Activated CD4-positive, alpha-beta T cell treated with anti-CD3 and anti-CD28 coated beads for 1 hour (primary cell): ENCODE data around the gene ITCH.
"Not testable (repeated sequence)": the region's sequence is repeated elsewhere in the genome, so short reads cannot be mapped to it uniquely, and the experiment has no call there.

Experiments used
- DNase-seq: peaks from one replicate; pipeline ENCODE4 v3.0.0-alpha.2; 2020

The ITCH gene

DNA sequence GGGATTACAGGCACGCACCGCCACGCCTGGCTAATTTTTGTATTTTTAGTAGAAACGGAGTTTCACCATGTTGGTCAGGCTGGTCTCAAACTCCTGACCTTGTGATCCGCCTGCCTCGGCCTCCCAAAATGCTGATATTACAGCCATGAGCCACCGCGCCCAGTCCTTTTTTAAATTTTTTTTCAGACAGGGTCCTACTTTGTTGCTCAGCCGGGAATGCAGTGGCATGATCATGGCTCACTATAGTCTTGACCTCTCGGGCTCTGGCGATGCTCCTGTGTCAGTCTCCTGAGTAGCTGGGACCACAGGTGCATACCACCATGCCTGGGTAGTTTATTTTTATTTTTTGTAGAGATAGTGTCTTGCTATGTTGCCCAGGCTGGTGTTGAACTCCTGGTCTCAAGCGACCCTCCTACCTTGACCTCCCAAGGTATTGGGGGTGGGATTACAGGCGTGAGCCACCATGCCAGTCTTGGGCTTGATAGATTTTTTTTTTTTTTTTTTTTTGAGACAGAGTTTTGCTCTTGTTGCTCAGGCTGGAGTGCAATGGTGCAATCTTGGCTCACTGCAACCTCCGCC lies 19.9 kb downstream of the ITCH start:
- DNase-seq = not testable (repeated sequence)

- DNase-seq = no peak
Observed at GRCh38 chr20:34385464-34385863, 22.4 kb downstream of the ITCH start.

- DNase-seq = no peak
Observed at GRCh38 chr20:34388000-34388399, 24.9 kb downstream of the ITCH start.

DNA sequence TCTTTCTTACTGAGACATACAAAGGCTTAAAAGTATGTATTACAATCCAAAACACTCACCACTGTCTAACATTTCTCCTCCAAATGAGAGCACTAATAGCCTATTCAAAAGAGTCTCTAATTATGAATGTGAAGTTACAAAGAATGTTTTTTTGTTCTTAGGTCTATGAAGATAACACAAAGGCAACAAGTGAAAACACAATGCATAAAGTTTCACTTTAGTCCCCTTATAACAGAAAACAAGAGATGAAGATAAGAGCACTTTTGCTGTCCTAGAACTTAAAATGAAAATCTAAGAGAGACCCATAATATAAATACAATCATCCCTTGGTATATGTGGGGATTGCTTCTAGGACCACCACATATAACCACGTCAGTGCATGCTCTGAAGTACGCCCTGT lies 25.6 kb downstream of the ITCH start:
- DNase-seq = no peak

- no peak for DNase-seq
Observed at GRCh38 chr20:34389206-34389953, 26.3 kb downstream of the ITCH start.

- no peak for DNase-seq
Observed at GRCh38 chr20:34389954-34390555, 27.0 kb downstream of the ITCH start.

- DNase-seq = no peak
Observed at GRCh38 chr20:34396408-34396807, 33.3 kb downstream of the ITCH start.

DNA sequence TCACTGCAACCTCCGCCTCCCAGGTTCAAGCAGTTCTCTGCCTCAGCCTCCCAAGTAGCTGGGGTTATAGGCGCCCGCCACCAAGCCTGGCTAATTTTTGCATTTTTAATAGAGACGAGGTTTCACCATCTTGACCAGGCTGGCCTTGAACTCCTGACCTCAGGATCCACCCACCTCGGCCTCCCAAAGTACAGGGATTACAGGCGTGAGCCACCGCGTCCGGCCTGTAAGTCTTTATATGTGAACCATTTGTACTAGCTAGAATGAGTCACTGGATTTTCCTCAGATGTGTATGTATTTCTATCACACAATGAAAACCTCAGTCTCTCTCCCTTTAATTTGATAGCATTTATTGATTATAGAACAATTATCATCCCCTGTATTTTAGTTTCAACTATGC lies 34.0 kb downstream of the ITCH start:
- no peak for DNase-seq

- not testable (repeated sequence) for DNase-seq
Observed at GRCh38 chr20:34400776-34401175, 37.7 kb downstream of the ITCH start.

GRCh38 chr20:34401741-34402455 lies 38.8 kb downstream of the ITCH start:
- DNase-seq = no peak

GRCh38 chr20:34402461-34402860 lies 39.4 kb downstream of the ITCH start:
- no peak for DNase-seq

- no peak for DNase-seq
Observed at GRCh38 chr20:34403063-34403827, 40.2 kb downstream of the ITCH start.

DNA sequence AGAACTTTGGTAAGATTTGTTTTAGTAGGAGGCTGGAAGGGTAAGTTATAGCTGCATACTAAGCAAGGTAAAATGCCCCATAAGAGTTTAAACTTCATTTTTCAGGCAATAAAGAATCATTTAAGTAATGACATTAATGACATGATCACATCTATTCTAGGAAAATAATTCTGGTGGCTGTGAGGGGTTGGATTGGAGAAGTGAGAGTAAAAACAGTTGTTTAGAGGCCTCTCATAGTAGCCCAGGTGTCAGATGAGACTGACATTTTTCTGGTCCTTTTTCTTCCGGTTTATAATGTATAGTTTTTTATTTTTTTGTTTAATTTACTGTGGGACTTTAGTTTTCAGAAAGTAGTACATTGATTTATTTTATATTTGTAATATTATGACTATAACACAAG lies 40.8 kb downstream of the ITCH start:
- no peak for DNase-seq

- DNase-seq = no peak
Observed at GRCh38 chr20:34404803-34405202, 41.7 kb downstream of the ITCH start.

- not testable (repeated sequence) for DNase-seq
Observed at GRCh38 chr20:34405247-34405651, 42.2 kb downstream of the ITCH start.

DNA sequence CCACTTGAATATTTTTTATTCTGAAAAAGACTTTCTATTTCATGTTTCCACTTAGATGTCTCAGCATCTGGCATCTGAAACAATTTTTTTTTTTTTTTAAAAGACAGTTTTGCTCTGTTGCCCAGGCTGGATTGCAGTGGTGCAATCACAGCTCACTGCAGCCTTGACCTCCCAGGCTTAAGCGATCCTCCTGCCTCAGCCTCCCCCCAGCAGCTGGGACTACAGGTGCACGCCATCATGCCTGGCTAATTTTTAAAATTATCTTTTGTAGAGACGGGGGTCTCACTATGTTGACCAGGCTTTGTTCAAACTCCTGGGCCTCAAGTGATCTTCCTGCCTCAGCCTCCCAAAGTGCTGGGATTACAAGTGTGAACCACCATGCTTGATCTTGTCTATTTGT lies 42.9 kb downstream of the ITCH start:
- DNase-seq = not testable (repeated sequence)

DNA sequence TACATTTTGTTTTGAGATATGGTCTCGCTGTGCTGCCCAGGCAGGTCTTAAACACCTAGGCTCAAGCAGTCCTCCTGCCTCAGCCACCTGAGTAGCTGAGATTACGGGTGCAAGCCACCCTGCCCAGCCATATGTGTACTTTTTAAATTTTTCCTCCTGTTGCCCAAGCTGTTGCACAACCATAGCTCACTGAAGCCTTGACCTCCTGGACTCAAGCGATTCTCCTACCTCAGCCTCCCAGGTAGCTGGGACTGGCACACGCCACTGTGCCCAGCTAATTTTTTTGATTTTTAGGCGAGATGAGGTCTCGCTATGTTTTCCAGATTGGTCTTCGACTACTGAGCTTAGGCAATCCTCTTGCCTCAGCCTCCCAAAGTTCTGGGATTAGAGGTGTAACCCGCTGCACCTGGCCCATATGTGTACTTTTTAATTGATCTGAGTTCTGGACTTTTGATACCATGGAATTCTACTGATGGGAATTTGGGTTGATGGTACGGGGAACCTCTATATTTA lies 44.9 kb downstream of the ITCH start:
- no peak for DNase-seq

GRCh38 chr20:34410336-34410735 lies 47.3 kb downstream of the ITCH start:
- DNase-seq = no peak

DNA sequence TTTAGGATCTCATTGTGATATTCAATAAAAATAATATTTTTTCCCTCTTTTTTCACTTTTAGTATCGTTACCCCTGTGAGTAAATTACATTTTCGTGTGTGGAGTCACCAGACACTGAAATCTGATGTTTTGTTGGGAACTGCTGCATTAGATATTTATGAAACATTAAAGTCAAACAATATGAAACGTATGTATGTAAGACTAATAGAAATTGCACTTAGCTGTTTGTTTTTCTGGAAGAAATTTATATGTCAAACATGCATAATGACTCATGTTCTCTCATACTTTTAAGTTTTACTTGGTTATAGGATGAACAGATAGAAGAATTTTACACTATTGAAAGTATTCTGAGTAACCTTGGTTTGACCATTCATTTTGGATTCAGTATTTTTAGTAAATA lies 49.4 kb downstream of the ITCH start:
- no peak for DNase-seq

- not testable (repeated sequence) for DNase-seq
Observed at GRCh38 chr20:34414525-34414924, 51.5 kb downstream of the ITCH start.

- DNase-seq = no peak
Observed at GRCh38 chr20:34415079-34415478, 52.0 kb downstream of the ITCH start.

GRCh38 chr20:34420146-34420545 lies 57.1 kb downstream of the ITCH start:
- no peak for DNase-seq

- DNase-seq = no peak
Observed at GRCh38 chr20:34420975-34421374, 57.9 kb downstream of the ITCH start.
